Measurements from ENCODE around the gene SPON2. TPM values are rescaled to one million over a fixed set of nuclear protein-coding genes. Genes with fewer than 3 reads are reported as not detected.

Gene SPON2
- total RNA-seq, 3 donors from 2014 or later, result 1.4 to 2.1 (median 2.1) TPM

DNA sequence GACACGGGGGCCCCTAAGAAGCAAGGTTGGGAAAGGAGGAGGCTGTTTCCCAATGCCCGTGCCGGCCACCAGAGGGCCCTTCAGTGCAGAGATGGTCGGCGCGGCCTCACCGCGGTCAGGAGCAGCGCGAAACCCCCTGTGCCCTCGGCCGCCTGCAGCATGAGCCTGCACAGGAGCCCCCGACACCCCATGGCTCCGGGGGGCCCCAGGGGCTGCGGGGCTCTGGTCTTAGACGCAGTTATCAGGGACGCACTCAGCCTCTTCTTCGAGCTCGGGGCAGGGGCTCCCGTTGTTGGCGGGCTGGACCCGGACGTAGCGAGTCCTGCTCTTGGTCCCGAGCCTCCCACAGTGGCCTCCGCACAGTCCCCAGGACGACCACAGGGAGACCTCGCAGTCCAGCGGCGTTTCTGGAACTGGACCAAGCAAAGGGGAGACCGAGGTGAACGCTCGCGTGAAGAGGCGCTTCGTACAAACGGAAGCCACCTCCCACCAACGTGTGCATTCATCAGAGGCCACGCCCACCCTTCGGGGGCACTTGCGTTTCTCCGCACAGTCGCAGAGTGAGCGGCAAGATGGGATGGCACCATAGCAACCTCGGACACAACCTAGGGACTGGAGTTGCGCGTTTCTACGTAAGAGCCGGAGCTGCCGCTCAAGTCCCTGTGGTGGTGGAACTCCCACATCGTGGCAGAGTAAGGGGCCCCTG lies 5.0 kb downstream of the SPON2 start:
- DNase-seq, result peak; percentile 81
- peaks cover 8% of the 10 kb centered on the region for H3K27me3 Mint-ChIP-seq (ENCODE audit: low read depth)
- no peaks in the 10 kb centered on the region for H3K9me3 Mint-ChIP-seq
- H3K4me3 Mint-ChIP-seq, result peak overlapping the region; percentile 83
- ATAC-seq, result peak; percentile 91 to 92
- no peaks in the 10 kb centered on the region for H3K36me3 Mint-ChIP-seq (ENCODE audit: insufficient read depth)
- peaks cover 20% of the 10 kb centered on the region for H3K4me1 Mint-ChIP-seq (ENCODE audit: low read depth)

DNA sequence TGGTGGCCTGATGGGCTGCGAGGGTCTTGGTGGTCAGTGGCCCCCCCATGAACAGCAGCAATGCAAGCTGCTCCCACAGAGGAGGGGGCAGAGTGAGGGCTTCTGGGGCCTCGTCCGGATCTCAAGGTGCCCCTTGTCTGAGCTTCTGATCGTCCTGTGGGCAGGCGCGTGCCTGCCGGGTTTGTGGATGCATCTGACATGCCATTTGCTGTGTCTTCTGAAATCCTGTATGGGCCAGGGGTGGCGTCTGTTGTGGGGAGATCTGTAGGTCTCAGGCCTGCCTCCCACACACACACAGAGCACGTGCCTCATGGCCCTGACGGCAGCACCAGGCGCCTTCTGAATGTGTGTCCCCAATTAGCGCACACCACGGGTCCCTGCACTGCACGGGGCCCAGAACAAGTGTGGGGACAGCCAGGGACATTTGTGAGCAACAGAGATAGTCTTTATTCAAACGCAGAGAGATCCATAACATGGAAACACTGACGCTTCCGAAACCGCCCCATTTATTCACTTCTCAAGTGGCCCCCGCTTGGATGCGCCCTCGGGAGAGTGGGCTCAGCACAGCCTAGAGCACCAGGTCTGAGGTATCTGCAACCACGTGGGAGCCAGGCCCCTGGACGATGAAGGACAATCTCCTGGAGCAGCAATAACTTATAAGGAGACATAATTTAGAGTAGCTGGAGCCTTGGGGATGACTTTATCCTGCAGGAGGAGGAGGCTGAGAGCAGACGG lies 5.7 kb downstream of the SPON2 start:
- Mint-ChIP-seq H3K4me3 (peak overlapping the region; percentile 83), H3K27me3 (ENCODE audit: low read depth) (peaks cover 8% of the 10 kb centered on the region), H3K9me3 (no peaks in the 10 kb centered on the region), H3K36me3 (ENCODE audit: insufficient read depth) (no peaks in the 10 kb centered on the region), H3K4me1 (ENCODE audit: low read depth) (peaks cover 20% of the 10 kb centered on the region)
- DNase-seq, result no peak
- peak in 1 of 2 donors; percentile 1 for ATAC-seq

DNA sequence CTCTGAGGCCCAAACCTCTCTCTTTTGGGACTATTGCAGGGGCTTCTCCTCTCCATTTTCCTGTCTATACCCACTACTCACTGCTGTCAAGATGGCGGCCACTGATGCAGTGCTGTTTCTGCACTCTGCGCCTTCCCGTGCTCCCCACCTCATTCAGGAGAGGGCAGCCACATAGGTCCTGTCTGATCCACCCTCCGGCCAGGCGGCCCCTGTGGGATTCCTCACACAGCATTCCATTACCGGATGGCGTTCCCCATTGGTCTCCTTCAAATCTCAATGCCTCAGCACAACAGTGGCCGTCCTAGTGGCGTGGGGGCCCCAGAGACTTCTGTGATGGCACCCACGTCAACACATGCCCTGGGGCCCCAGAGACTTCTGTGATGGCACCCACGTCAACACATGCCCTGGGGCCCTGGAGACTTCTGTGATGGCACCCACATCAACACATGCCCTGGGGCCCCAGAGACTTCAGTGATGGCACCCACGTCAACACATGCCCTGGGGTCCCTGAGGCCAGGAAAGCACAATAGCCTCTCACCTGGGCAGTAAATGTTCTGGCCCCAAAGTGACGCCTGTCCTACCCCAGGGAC lies 7.3 kb downstream of the SPON2 start:
- Mint-ChIP-seq H3K27me3 (ENCODE audit: low read depth) (peaks cover under 1% of the 10 kb centered on the region), H3K4me1 (ENCODE audit: low read depth) (peaks cover 18% of the 10 kb centered on the region), H3K4me3 (no peak overlapping the region), H3K36me3 (ENCODE audit: insufficient read depth) (no peaks in the 10 kb centered on the region), H3K9me3 (no peaks in the 10 kb centered on the region)
- ATAC-seq, result no peak
- DNase-seq, result no peak

DNA sequence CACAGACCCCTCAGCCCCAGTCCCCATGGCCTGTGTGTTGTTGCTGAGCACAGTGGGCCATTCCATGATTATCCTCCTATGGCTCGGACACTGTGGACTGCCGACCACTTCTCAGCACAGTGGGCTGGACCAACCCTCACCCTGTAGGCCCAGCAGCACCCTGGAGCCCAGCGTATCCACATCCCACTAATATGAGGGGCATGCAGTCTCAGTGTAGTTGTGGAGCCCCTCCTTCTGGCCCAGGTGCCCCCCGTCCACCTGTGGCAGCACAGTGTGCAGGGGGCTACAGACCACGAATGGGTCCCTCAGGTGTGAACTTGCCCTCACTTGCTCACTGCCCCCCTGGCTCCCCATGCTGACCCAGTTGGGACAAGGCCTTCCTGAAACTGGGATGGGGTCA lies 7.9 kb downstream of the SPON2 start:
- DNase-seq (no peak), ATAC-seq (no peak)
- Mint-ChIP-seq H3K4me3 (no peak overlapping the region), H3K4me1 (ENCODE audit: low read depth) (peaks cover 18% of the 10 kb centered on the region), H3K36me3 (ENCODE audit: insufficient read depth) (no peaks in the 10 kb centered on the region), H3K27me3 (ENCODE audit: low read depth) (no peaks in the 10 kb centered on the region), H3K9me3 (no peaks in the 10 kb centered on the region)

DNA sequence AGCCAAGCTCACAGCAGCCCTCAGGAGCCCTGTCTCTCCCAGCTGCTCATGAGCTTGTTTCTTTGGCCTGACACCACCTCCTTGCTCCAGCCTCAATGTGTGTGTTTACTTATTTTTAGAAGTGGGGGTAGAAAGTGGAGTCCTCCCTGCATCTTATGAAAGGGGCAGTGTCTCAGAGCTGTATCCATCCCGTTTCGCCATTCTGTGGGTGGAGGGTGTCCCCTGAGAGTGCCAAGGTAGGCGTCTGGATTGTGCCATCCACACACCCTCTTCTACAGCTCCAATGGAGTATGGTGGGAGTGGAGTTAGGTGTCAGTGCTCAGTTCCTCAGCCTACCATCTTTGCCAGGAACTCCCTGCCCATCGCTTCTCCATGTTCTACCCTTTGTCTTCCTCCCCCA lies 8.3 kb downstream of the SPON2 start:
- Mint-ChIP-seq H3K4me3 (no peak overlapping the region), H3K27me3 (ENCODE audit: low read depth) (no peaks in the 10 kb centered on the region), H3K9me3 (no peaks in the 10 kb centered on the region), H3K4me1 (ENCODE audit: low read depth) (peaks cover 18% of the 10 kb centered on the region), H3K36me3 (ENCODE audit: insufficient read depth) (no peaks in the 10 kb centered on the region)
- no peak for DNase-seq
- ATAC-seq, result no peak

DNA sequence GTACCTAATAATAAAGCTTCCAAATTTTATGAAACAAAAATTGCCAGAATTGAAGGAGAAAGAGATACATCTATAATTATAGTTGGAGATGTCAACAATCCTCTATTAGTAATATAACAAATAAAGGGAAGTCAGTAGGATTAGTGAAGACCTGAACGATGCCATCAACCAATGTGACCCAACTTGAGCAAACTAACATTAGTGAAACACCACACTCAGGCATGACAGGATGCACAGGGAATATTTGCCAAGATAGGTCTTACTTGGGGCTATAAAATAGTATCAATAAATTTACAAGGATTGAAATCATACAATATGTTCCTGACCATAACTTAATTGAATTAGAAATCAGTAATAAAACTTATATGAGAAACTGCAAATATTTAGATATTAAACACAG lies 12.0 kb downstream of the SPON2 start:
- H3K4me3 Mint-ChIP-seq, result no peak overlapping the region
- H3K36me3 Mint-ChIP-seq (ENCODE audit: insufficient read depth), result no peaks in the 10 kb centered on the region
- no peak for ATAC-seq
- peaks cover 12% of the 10 kb centered on the region for H3K9me3 Mint-ChIP-seq
- H3K4me1 Mint-ChIP-seq (ENCODE audit: low read depth), result peaks cover 6% of the 10 kb centered on the region
- H3K27me3 Mint-ChIP-seq (ENCODE audit: low read depth), result peaks cover 3% of the 10 kb centered on the region
- no peak for DNase-seq

DNA sequence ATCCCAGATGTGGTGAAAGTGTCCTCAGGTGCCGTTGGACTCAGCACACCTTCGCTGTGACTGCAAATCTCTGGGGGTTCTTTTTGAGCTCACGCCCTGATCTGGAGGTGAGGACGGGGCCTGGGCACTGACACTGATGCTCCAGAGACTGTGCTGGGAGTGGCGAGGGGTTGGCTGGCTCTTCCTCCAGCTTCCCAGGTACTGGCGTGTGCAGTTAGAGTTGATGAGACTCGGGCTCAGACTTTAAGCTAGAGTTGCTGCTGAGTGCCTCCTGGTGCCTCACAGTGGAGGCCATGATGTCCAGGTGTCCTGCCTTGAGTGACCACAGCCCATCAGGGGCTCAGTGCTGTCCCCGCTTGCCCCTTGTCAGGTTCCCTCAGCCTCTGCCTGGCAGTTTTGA lies 16.3 kb downstream of the SPON2 start:
- Mint-ChIP-seq H3K4me3 (no peak overlapping the region), H3K4me1 (ENCODE audit: low read depth) (no peaks in the 10 kb centered on the region), H3K36me3 (ENCODE audit: insufficient read depth) (no peaks in the 10 kb centered on the region), H3K9me3 (peaks cover 12% of the 10 kb centered on the region), H3K27me3 (ENCODE audit: low read depth) (peaks cover 18% of the 10 kb centered on the region)
- DNase-seq, result no peak
- no peak for ATAC-seq

DNA sequence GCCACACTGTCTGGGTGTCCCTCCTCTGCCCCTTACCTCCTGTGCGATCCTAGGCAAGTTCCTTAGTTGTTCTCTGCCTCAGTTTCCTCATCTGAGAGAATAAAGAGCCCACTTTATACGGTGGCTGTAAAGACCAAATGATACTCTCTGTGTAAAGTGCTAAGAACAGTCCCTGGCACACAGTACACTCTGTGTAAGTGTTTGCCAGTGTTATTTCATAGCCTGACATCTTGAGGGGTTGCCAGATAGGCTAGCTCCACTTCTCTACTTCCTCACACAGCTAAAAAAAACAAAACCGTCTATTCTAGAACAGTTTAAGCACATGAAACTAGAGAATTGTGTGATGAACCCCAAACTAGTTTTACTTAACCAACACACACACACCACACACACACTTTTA lies 17.1 kb downstream of the SPON2 start:
- peaks cover 12% of the 10 kb centered on the region for H3K9me3 Mint-ChIP-seq
- H3K27me3 Mint-ChIP-seq (ENCODE audit: low read depth), result peaks cover 18% of the 10 kb centered on the region
- H3K4me3 Mint-ChIP-seq, result no peak overlapping the region
- ATAC-seq (no peak), DNase-seq (no peak)
- H3K36me3 Mint-ChIP-seq (ENCODE audit: insufficient read depth), result no peaks in the 10 kb centered on the region
- H3K4me1 Mint-ChIP-seq (ENCODE audit: low read depth), result no peaks in the 10 kb centered on the region

DNA sequence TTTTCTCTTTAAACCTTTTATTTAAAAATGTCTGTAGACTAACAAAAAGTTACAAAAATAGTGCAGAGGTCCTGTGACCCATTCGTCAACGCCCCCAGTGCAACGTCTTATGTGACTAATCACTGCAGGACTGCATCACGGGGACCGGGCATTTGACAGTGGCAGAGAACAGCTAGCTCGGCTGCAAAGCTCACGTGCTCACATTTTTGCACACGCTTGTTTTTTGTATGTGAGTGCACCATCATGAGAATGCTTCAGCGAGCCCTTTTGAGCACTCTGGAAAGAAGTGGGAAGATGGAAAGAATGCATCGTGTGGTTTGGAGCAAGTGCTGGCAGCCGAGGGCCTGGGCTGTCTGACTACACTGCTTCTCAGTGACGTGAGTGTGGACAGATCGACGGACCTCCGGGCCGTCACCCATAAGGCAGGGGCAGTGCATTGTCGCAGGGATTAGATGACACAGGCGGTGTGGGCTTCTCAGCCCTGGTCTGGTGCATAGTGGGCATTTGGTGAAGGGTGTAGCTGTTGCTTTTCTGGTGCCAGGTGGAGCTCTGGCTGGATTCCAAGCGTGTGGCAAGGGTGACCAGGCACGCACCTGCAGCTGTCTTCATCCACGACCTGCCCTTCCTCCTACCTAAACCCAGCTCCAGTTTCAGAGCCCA lies 17.7 kb downstream of the SPON2 start:
- ATAC-seq (no peak), DNase-seq (no peak)
- Mint-ChIP-seq H3K27me3 (ENCODE audit: low read depth) (peaks cover 19% of the 10 kb centered on the region), H3K4me1 (ENCODE audit: low read depth) (no peaks in the 10 kb centered on the region), H3K4me3 (no peak overlapping the region), H3K9me3 (peaks cover 12% of the 10 kb centered on the region), H3K36me3 (ENCODE audit: insufficient read depth) (no peaks in the 10 kb centered on the region)

DNA sequence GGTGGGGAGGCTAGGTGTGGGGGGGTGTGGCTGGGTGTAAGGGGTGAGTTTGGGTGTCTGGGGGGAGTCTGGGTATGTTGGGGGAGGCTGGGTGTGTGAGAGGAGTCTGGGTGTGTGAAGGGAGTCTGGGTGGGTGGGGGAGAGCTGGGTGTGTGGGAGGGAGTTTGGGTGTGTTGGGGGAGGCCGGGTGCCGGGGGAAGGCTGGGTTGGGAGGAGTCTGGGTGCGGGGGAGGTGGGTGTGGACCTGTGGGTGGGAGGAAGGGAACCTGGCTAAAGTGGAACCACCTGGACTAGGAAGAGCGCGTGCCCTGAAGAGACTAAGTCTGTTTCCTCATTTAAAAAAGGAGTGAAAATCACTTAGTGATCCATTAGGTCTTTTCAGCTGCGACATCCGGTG lies 18.3 kb downstream of the SPON2 start:
- ATAC-seq (no peak), DNase-seq (no peak)
- Mint-ChIP-seq H3K36me3 (ENCODE audit: insufficient read depth) (no peaks in the 10 kb centered on the region), H3K4me3 (no peak overlapping the region), H3K27me3 (ENCODE audit: low read depth) (peaks cover 21% of the 10 kb centered on the region), H3K9me3 (peaks cover 12% of the 10 kb centered on the region), H3K4me1 (ENCODE audit: low read depth) (no peaks in the 10 kb centered on the region)

DNA sequence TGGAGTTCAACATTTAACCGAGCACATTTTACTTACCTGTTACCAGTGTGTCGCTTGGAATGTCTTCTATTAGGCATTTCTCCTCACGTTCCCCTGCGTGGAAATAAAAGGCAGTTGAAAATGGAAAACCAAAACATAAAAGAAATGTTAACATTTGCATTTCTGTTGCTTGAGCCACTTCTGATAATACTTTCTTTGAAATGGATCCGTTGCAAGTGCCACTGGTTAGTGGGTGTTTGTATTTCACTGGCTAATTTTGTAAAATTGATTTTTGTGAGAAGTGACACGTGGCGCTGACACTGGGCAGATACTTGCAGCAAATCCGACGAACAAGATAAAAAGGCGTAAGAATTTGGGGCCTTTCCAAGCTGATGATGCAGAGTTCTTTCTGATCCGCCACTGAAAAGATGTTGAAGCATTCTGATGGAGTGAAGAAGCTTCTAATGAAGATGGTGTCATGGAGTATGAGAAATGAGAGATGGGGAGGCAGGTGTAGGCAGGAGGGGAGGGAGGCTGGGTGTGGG lies 18.8 kb downstream of the SPON2 start:
- peaks cover 10% of the 10 kb centered on the region for H3K9me3 Mint-ChIP-seq
- H3K36me3 Mint-ChIP-seq (ENCODE audit: insufficient read depth), result no peaks in the 10 kb centered on the region
- H3K4me3 Mint-ChIP-seq, result no peak overlapping the region
- H3K27me3 Mint-ChIP-seq (ENCODE audit: low read depth), result peaks cover 21% of the 10 kb centered on the region
- no peaks in the 10 kb centered on the region for H3K4me1 Mint-ChIP-seq (ENCODE audit: low read depth)
- no peak for ATAC-seq
- DNase-seq, result no peak

DNA sequence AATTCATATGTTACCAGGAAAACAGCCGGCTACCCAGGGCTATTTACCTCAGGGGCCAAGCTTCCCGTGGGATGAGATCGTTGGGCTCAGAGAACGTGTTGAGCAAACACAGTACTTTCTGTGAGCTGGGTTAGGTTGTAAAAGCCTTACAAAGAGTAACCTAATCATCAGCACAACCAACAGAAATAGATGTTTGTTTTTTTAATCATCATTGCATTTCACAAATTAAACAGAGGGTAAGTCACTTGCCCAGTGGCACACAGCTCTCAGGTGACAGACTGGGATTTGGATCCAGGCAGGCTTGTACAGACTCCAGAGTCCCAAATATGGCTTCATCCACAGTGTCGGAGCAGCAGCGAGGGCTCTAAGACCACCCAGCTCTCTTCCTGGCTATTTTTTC lies 20.1 kb downstream of the SPON2 start:
- Mint-ChIP-seq H3K4me1 (ENCODE audit: low read depth) (no peaks in the 10 kb centered on the region), H3K36me3 (ENCODE audit: insufficient read depth) (no peaks in the 10 kb centered on the region), H3K9me3 (no peaks in the 10 kb centered on the region), H3K4me3 (no peak overlapping the region), H3K27me3 (ENCODE audit: low read depth) (peaks cover 20% of the 10 kb centered on the region)
- DNase-seq, result no peak
- ATAC-seq, result no peak

DNA sequence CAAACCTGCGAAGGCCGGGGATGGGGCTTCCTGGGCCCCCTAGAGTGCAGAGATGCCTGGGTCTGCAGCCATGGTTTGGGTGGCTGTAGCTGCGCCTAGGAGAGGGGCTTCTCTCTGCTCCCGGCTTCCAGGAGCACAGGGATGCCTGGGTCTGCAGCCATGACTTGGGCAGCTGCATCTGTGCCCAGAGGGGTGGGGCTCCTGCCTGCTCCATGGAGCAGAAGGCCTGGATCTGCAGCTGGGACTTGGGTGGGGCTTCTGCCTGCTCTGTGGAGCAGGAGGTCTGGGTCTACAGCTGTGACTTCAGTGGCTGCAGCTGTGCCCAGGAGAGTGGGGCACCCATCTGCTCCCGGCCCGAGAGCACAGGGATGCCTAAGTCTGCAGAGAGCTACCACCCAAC lies 20.8 kb downstream of the SPON2 start:
- Mint-ChIP-seq H3K27me3 (ENCODE audit: low read depth) (peaks cover 18% of the 10 kb centered on the region), H3K4me3 (no peak overlapping the region), H3K4me1 (ENCODE audit: low read depth) (no peaks in the 10 kb centered on the region), H3K9me3 (no peaks in the 10 kb centered on the region), H3K36me3 (ENCODE audit: insufficient read depth) (no peaks in the 10 kb centered on the region)
- DNase-seq, result no peak
- ATAC-seq, result no peak

DNA sequence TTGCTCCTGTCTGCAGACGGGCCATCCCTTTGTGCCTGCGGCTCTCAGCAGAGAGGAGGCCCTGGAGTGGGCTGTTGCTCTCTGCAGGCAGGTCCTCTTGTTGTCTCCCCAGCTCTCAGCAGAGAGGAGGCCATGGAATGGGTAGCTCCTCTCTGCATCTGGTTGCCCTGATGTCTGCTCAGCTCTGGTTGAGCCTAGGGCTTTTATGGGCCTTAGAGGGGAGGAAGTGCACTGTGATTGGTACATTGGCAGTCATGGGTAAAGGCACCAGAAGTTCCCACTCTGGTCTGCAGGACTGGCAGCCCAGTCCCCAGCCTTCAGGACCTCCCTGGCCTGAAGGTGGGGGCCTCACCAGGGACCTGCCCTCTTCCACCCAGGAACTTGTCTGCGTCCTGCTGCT lies 21.5 kb downstream of the SPON2 start:
- Mint-ChIP-seq H3K36me3 (ENCODE audit: insufficient read depth) (no peaks in the 10 kb centered on the region), H3K9me3 (no peaks in the 10 kb centered on the region)
- ATAC-seq, result no peak

More for the DNA sequence above, 21.5 kb downstream of the SPON2 start:
- no peak overlapping the region for H3K4me3 Mint-ChIP-seq
- peaks cover 18% of the 10 kb centered on the region for H3K27me3 Mint-ChIP-seq (ENCODE audit: low read depth)
- no peak for DNase-seq
- H3K4me1 Mint-ChIP-seq (ENCODE audit: low read depth), result no peaks in the 10 kb centered on the region
